HFF-Myc (cell line): Measurements from ENCODE around the gene POLA1.

Experiments used
- DNase-seq: peaks from one replicate; pipeline ENCODE4 v3.0.0-alpha.2; 2011; ENCODE audit warnings: low read depth; ENCODE audit errors: extremely low read depth
- H3K4me3 ChIP-seq: replicated peaks from 2 replicates; pipeline ENCODE4 v1.5.1; 2011; ENCODE audit warnings: low read depth, mild to moderate bottlenecking, control low read depth, low read length
- CTCF ChIP-seq: IDR thresholded peaks from 2 replicates; pipeline ENCODE4 v1.5.1; 2012; ENCODE audit warnings: mild to moderate bottlenecking, low read depth, low read length, control low read depth; ENCODE audit errors: missing control alignments

The POLA1 gene

DNA sequence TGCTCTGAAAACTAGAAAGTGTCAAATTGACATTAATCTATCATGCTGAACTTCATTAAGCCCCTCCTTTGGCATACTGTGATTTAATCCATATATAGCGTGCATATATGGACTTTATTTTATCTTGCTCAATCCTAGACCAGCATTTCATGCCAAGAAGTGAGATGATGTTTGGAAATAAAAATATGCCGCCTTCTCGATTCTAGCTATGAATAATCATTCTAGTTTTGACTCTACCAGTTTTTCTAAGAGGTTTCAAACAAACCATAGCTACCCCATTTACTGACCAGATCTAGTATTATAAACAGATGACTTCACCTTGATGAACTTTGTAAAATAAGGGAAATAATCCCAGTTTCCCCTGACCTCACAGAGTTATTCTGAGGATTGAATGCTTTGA, 227.1 kb downstream of the POLA1 start:
- H3K4me3 ChIP-seq = no peak overlapping the region
- no peak for TF ChIP-seq CTCF
- no peak for DNase-seq

DNA sequence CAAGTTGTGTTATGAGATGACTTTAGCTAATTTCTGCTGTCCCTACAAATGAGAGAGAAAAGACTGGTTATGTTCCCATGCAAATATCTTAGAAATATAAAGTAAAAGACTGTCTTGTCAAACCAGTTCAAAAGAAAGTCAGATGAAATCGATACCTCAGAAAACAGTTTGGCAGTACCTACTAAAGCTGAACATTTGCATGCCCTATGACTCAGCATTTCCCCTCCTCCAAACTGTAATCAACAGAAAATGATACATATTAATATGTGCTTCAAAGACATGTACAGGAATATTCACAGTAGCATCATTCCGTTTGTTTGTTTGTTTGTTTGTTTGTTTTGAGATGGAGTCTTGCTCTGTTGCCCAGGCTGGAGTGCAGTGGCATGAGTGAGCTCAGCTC, 231.7 kb downstream of the POLA1 start:
- H3K4me3 ChIP-seq = no peak overlapping the region
- TF ChIP-seq CTCF = no peak
- DNase-seq = no peak

DNA sequence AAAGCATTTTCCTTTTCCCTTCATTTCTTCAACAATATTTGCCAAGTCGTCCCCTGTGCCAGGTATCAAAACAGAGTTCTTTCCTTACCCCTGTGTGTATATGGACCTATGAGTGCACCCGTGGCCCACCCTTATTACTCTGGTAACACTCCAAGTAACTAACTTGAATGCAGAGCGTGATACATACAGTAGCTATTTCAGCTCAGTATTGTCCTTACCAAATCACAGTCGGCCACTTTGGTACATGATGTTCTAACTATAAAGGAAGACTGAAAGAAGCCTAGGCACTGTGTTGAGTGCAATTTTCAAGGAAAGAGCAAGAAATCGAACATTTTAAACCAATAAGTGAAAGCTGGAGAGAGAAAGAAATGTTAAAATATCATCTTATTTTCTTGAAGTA, 233.7 kb downstream of the POLA1 start:
- no peak overlapping the region for H3K4me3 ChIP-seq
- no peak for TF ChIP-seq CTCF
- no peak for DNase-seq

DNA sequence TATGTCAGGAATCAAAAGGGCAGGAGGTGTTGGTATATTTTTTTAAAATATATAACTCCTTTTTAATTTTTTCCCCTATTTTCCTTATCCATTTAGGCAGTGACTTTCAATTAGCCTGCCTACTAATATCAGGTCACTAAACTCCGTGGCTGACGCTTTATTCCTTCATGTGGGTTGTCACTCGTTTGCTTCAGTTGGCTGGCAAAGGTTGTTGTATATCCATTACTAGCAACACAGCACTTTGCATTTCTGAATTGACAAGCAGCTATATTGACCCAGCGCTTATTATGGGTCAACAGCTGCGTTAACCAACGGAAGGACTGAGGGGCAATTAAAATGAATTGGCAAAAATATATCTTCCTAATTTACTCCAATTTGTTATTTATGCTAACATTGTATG, 234.4 kb downstream of the POLA1 start:
- no peak overlapping the region for H3K4me3 ChIP-seq
- no peak for DNase-seq
- TF ChIP-seq CTCF = no peak

- no peak for DNase-seq
- no peak overlapping the region for H3K4me3 ChIP-seq
- TF ChIP-seq CTCF = no peak
Measured at GRCh38 chrX:24934279-24934678, 240.6 kb downstream of the POLA1 start.

GRCh38 chrX:24945009-24945408, 251.3 kb downstream of the POLA1 start:
- no peak overlapping the region for H3K4me3 ChIP-seq
- no peak for TF ChIP-seq CTCF
- no peak for DNase-seq

- no peak for TF ChIP-seq CTCF
- DNase-seq = no peak
- H3K4me3 ChIP-seq = no peak overlapping the region
Measured at GRCh38 chrX:24946369-24946768, 252.7 kb downstream of the POLA1 start.
